Measurements from ENCODE around the gene LMX1A.

- TF ChIP-seq, protein P1, sequence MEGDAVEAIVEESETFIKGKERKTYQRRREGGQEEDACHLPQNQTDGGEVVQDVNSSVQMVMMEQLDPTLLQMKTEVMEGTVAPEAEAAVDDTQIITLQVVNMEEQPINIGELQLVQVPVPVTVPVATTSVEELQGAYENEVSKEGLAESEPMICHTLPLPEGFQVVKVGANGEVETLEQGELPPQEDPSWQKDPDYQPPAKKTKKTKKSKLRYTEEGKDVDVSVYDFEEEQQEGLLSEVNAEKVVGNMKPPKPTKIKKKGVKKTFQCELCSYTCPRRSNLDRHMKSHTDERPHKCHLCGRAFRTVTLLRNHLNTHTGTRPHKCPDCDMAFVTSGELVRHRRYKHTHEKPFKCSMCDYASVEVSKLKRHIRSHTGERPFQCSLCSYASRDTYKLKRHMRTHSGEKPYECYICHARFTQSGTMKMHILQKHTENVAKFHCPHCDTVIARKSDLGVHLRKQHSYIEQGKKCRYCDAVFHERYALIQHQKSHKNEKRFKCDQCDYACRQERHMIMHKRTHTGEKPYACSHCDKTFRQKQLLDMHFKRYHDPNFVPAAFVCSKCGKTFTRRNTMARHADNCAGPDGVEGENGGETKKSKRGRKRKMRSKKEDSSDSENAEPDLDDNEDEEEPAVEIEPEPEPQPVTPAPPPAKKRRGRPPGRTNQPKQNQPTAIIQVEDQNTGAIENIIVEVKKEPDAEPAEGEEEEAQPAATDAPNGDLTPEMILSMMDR (IDR thresholded peaks at IDR 0.05) = no peak
- TF ChIP-seq POLR2A (IDR thresholded peaks at IDR 0.05; ENCODE audit: low read length) = no peak
- no peak for TF ChIP-seq MAX (IDR thresholded peaks at IDR 0.05)
- no peak for TF ChIP-seq RAD21 (conservative IDR thresholded peaks at IDR 0.05 in 1 of 2, IDR thresholded peaks at IDR 0.05 in 1 of 2)
Observed at GRCh38 chr1:165204548-165204947, 152.0 kb downstream of the LMX1A start.

Data from A549 (cell line).